ENCODE results near the gene URAD. TPM values are rescaled to one million over a fixed set of nuclear protein-coding genes. Genes with fewer than 3 reads are reported as not detected.
A peak's percentile ranks its signal among the peaks of the same experiment; 100 is the strongest.

The URAD gene
- total RNA-seq, 4 donors from 2014 or later: not detected

DNA sequence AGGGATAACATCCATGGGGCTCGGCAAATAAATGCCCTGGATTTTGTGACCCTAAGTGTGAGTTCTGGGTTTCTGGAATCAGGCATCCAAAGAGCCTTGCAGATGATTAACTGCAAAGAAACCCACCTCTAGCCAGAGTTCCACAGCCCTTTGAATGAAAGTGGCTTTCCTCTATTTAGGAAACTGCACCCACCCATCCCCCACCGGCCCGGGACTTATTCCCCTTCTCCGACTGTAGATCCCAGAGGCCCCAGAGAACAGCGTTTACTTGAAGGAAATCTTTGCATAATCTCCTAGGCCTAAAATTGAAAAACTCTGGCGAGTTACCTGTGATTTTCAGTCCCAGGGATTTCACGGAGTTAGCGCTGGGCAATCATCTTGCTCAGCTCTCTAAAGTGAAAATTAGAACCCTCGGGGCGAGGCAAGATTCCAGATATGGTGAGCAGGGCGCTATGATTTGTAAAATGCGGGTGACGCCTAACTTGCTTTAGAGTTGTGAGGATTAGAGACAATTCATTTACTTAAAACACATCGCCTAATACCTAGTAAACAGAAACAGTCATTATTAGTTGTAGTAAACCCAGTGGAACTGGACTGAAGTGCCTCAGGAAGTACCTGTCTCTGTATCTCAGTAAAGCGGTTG, 9.4 kb downstream of the URAD start:
- peak in 1 of 2 donors; percentile 29 for DNase-seq (ENCODE audit: low spot score in 2 of 2)
- TF ChIP-seq, protein P1, sequence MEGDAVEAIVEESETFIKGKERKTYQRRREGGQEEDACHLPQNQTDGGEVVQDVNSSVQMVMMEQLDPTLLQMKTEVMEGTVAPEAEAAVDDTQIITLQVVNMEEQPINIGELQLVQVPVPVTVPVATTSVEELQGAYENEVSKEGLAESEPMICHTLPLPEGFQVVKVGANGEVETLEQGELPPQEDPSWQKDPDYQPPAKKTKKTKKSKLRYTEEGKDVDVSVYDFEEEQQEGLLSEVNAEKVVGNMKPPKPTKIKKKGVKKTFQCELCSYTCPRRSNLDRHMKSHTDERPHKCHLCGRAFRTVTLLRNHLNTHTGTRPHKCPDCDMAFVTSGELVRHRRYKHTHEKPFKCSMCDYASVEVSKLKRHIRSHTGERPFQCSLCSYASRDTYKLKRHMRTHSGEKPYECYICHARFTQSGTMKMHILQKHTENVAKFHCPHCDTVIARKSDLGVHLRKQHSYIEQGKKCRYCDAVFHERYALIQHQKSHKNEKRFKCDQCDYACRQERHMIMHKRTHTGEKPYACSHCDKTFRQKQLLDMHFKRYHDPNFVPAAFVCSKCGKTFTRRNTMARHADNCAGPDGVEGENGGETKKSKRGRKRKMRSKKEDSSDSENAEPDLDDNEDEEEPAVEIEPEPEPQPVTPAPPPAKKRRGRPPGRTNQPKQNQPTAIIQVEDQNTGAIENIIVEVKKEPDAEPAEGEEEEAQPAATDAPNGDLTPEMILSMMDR (IDR thresholded peaks at IDR 0.05): no peak
- TF ChIP-seq POLR2A (IDR thresholded peaks at IDR 0.05): no peak
- WGBS, 2 donors: 5% methylated on average over 15 of the region's 15 CpGs
- no peak overlapping the region for H3K4me3 ChIP-seq (ENCODE audit: low read depth, poor library complexity, severe bottlenecking)
- intact Hi-C loops (cut with DNase I; ENCODE audit: low total_unique reads): loop anchor here (10.0 kb wide), 1 partner anchor 154 kb away; no protein-coding TSS in a partner anchor

DNA sequence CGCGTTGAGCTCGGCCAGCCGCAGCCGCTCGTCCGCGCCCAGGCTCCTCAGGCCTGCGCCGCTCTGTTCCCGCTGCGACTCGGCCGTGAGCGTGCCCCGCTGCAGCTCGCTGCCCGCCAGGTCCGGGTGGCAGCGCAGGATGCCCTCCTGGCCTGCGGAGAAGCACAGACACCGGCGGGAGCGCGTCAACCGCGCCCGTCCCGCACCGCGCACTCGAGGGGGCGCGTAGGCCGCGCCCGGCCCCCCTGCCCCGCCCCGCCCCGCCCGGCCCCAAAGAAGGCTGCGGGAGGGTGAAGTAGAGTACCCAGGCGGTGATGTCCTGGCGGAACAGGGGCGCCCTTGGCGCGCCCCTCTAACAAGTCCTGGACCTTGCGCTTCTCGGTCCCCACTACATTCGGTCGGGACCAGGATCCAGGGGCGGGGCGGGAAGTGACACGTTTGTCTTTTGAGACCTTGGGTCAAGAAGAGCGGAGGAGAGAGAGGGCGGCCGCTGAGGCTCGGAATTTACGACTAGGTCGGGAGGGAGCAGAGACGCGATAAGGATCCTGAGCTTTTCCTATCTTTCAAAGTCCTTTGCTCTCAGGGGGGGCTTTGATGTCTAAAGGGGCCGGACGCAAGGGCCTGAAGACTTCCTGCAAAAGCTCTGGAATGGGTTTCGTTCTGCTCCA, 10.1 kb downstream of the URAD start:
- no peak overlapping the region for H3K4me3 ChIP-seq (ENCODE audit: low read depth, poor library complexity, severe bottlenecking)
- intact Hi-C loops (cut with DNase I; ENCODE audit: low total_unique reads): loop anchor here (10.0 kb wide), 1 partner anchor 154 kb away; no protein-coding TSS in a partner anchor
- peak in 1 of 2 donors; percentile 69 for DNase-seq (ENCODE audit: low spot score in 2 of 2)
- TF ChIP-seq POLR2A (IDR thresholded peaks at IDR 0.05): no peak
- TF ChIP-seq, protein P1 (IDR thresholded peaks at IDR 0.05): no peak
- 2% methylated on average over 22 to 57 of the region's 65 CpGs for WGBS, 2 donors

DNA sequence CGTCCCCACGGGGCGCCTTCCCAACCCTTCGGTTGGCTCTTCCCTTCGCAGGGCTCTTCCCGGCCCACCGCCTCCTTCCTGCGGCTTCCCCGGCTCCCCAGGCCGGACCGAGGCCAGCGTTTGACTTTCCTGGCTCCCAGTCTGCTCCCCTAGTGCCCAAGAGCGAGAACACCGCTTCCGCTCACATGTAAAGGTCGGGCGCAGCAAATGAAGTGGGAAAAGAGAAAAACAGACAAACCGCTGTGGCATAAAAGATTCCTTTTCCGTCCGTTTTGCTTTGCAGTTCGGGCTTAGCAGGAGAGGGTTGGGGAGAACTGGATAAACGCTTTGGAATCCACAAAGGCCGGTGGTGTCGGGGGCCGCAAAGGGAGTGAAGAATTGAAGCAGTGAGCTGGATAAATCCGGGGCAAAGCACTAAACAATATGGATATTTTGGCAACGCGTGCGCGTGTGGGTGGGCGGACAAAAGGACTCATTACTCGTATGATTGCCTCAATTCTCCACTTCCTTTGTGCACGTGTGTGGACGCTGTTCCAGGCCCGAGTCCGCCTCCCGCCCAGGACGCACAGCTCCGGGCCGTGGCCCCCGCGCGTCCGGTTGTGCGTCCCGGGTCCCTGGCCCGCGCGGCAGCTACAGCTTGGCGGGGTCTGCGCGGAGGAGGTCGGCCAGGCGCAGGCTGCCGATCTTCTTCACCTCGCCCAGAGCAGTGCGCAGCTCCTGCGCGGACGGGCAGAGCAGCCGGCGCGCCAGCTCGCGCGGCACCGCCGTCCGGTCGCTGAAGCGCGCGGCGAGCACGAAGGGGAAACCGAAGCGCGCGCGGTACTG, 10.8 kb downstream of the URAD start:
- DNase-seq (ENCODE audit: low spot score in 2 of 2): peak in 1 of 2 donors; percentile 66
- TF ChIP-seq POLR2A (IDR thresholded peaks at IDR 0.05): no peak
- TF ChIP-seq, protein P1 (IDR thresholded peaks at IDR 0.05): no peak
- intact Hi-C loops (cut with DNase I; ENCODE audit: low total_unique reads): loop anchor here (10.0 kb wide), 1 partner anchor 153 kb away; no protein-coding TSS in a partner anchor
- H3K4me3 ChIP-seq (ENCODE audit: low read depth, poor library complexity, severe bottlenecking): no peak overlapping the region
- WGBS, 2 donors: 2 to 3% methylated on average over 57 to 64 of the region's 80 CpGs

DNA sequence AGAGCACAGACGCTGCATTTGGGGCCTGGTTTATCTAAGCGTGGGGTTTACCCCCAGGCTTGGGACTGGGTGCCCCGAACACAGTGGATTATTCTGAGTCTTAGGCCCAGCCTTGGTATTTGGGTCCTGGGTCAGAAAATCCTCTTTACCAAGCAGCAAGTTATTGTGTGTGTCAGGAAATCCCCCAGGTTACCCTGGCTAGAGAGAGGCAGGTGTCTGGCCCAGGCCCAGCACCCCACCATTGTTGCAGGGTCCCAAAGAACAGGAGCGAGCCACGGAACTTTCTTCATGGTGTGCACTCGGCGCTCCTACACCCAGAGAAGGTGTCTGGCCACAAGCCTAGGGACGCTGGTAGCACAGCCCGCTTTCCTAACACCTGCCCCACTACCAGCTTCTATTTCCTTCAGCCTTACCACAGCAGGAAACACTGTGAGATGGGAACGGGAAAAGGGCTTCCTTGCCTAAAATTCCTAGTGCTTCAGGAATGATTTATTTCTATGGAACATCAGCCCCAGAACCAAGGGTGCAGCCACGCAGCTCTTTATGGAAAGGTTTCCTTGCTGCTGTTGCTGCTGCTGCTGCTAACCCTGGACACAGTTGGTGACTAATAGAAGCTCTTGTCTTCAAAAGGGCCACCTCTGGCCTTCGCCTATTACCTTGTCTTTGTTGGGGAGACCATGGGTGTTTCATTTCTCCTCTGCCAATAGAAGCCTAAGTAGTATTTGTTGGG, 12.0 kb downstream of the URAD start:
- 24 to 30% methylated on average over 12 of the region's 12 CpGs for WGBS, 2 donors
- DNase-seq (ENCODE audit: low spot score in 2 of 2): peak in 1 of 2 donors; percentile 36
- no peak for TF ChIP-seq POLR2A (IDR thresholded peaks at IDR 0.05)
- TF ChIP-seq, protein P1 (IDR thresholded peaks at IDR 0.05): no peak
- H3K4me3 ChIP-seq (ENCODE audit: low read depth, poor library complexity, severe bottlenecking): no peak overlapping the region
- intact Hi-C loops (cut with DNase I; ENCODE audit: low total_unique reads): loop anchor here (10.0 kb wide), 1 partner anchor 152 kb away; no protein-coding TSS in a partner anchor
